G401.6 (cell line): ENCODE data around the gene CNBP.
"Not testable (repeated sequence)": the region's sequence is repeated elsewhere in the genome, so short reads cannot be mapped to it uniquely, and the experiment has no call there.

Experiments
- FAIRE-seq: peaks from 2 replicates; lab custom pipeline; 2012; peaks lifted over from hg19 to GRCh38; lab: Jason Lieb, UNC

The CNBP gene

DNA sequence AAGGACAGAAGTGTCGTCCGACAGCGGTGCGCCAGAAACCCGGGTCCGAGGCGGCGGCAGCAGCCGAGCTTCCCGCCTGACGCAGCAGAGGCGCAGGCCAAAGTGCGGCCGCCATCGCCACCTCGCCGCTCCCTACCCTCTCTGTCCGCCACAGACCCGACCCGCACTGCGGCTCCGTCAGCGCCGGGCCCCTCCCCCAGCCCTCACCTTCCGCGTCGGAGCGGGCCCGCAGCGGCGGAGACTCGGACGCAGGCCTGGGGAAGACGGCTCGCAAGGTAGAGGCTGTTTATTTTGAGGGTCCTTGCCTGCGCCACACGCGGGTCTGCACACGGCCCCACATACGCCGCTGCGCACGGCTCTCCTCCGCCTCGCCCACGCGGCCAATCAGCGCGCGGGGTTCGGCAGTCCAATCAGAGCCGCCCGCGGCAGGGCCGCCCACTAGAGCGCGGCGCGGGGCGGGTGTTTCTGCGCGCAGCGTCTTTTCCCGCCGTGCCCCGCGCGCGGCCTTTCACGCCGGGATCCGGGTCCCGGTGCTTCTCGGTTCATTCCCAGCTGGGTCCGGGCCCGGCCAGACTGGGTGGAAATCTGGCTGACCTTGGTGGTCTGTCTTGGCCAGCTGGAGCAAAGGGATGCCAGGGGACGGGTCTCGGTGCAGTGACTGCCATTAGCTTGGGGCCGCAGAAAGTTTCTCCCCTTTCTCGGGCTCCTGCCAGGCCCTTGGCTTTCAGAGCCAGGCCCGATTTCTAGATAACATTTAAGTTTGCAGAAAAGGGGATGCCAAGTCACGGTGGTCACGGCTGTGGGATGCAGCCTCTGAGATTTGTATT, at the start of gene CNBP:
Gene CNBP, minus strand, starts transcription at position 328 of the 827 bp plus-strand sequence. CDS start 12,139 bp downstream, outside the sequence.
- no peak for FAIRE-seq

DNA sequence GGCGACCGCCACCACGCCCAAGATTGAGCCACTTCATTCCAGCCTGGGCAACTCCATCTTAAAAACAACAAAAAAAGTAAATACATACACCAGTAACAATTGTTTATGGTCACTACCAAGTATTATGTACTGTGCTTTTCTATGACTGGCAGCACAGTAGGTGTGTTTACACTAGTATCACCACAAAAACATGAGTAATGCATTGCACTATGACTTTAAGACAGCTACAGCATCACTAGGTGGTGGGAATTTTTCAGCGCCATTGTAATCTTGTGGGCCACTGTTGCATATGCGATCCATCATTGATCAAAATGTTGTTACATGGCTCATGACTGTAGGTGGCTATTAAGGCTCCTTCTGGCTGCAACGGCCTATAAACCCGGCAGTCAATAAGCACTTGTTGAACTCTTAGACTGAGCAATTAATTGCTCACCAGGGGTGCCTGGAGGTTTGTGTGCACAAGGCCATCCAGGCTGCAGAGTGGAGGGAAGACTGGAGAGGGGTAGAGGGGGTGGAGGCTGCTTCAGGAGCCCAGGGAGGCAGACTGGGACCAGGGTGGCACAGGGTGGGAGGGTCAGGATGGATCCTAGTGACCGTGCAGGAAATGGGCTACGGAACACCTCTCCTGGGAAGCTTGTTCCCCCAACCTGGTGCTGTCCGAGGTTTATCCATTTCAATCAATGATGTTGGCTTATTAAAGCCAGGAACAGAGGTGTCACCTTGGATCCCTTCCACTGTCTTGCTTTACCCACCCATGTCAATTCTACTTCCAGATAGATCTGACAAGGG, 47.8 kb upstream of the CNBP start:
- FAIRE-seq = no peak

DNA sequence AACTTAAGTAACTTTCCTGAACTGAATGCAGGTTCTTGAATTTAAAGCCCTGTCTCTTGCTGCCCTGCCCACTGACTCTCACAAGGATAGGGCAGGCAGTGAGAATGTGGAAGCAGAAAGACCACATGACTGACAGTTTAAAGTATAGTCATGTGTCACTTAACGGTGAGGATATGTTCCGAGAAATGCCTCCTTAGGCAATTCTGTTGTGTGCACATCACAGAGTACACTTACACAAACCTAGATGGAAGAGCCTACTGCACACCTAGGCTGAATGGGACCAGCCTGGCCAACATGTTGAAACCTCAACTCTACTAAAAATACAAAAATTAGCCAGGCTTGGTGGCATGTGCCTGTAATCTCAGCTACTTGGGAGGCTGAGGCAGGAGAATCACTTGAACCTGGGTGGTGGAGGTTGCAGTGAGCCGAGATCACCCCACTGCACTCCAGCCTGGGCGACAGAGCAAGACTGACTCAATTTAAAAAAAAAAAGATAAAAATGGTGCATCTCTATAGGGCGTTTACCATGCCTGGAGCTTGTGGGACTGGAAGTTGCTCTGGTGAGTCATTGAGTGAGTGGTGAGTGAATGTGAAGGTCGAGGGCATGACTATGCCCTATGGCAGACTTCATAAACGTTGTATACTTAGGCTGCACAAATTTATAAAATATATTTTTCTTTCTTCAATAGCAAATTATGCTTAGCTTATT, 46.8 kb upstream of the CNBP start:
- FAIRE-seq = no peak

DNA sequence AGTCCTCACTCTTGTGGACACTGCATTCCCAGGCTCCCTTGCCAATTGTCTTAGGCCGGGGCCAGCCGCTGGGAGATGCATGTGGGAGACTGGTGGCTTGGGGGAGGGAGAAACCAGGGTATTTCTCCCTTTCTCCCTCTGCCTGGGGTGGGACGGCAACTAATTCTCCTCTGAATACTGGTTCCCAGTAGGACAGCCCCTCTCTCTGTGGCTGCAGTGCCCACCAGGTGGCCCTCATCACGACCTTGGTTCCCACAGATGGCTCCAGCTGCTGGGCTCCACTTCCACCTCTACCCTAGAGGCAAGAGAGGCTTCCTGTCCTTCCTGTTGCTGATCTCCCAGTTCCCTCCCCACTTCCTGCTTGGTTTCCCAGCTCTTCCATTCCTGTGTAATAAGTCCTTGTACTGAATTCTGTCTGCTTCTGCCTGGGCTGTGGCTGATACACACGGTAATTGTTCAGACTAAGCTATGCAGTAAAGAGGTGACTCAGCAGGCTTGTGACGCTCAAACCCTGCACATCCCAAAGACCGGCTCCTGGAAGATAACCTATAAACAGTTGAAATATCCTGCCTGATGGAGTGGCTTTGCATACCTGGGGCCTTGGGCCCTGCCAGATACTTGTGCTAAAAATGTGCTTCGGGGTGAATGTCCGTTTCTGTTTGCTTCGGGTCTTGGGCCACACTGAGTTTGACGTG, 45.3 kb upstream of the CNBP start:
- FAIRE-seq = no peak

DNA sequence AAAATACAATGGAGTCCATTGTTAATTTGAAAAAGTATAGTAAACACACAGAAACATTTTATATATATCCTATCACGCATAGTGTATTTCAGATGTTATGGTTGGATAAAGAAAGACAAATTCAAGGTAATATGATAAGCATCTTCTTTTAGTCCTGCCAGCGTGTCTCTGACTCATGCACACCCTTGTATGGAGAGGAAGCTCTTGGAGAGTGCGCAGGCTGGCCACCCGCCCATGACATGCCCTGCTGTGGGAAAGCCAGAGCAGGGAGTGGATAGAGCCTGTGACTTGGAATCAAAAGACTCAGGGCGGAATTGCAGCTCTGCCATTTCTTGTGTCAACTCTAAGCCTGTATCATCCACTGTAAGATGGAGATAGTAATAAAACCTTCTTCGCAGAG, 42.7 kb upstream of the CNBP start:
- no peak for FAIRE-seq

DNA sequence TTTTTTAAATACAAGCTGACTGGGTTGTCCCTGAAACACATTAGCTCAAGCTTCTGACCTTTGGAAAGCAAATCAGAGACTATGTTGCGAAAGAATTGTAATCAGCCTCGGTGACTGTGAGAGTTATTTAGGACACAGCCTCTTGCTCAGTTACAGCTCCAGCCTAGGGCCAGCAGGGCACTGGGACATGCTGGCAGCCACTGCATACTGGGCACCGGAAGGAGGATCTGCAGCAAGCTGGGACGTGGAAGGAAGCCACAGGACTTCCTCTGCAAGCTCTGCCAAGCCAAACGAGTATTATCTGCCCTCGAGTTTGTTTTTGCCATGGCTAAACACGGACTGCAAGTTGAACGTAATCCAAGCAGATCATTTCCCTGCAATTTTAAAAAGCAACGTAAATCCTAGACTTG, 41.3 kb upstream of the CNBP start:
- FAIRE-seq = no peak

DNA sequence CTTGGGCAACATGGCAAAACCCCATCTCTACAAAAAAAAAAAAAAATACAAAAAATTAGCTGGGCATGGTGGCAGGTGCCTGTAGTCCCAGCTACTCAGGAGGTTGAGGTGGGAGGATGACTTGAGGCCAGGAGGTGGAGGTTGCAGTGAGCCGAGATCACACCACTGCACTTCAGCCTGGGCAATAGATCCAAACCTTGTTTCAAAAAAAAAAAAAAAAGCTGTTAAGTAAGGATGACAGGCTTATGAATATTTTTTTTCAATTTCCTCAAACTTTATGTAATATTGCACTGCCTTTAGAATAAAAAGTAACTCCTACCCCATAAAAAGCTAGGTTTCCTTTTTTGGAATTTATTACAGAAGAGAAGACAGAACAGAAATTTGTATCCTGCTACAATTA, 40.7 kb upstream of the CNBP start:
- not testable (repeated sequence) for FAIRE-seq

DNA sequence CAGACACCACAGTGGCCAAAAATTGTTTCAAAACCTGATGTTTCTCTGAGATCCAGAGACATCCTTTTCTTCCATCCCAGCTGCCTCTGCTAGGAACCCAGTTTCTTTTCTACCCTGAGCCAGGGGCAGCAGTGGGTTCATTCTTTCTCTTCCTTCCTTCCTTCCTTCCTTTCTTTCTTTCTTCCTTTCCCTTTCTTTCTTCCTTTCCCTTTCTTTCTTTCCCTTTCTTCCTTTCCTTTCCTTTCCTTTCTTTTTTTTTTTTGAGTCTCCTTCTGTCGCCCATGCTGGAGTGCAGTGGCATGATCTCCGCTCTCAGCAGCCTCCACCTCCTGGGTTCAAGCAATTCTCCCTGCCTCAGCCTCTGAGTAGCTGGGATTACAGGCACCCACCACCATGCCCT, 35.0 kb upstream of the CNBP start:
- FAIRE-seq = no peak

DNA sequence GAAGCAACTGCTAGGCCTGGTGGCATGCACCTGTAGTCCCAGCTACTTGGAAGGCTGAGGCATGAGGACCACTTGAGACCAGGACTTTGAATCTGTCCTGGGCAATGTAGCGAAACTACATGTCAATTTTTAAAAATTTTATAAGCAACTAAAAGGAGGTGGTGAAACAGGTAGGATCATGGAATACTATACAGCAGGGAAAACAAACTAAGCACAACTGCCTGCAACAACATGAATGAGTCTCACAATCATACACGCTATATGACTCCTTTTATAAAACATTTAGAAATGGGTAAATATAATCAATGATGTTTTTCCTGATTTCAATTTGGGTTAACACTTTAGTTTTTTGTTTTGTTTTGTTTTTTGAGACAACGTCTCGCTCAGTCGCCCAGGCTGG, 29.5 kb upstream of the CNBP start:
- no peak for FAIRE-seq

DNA sequence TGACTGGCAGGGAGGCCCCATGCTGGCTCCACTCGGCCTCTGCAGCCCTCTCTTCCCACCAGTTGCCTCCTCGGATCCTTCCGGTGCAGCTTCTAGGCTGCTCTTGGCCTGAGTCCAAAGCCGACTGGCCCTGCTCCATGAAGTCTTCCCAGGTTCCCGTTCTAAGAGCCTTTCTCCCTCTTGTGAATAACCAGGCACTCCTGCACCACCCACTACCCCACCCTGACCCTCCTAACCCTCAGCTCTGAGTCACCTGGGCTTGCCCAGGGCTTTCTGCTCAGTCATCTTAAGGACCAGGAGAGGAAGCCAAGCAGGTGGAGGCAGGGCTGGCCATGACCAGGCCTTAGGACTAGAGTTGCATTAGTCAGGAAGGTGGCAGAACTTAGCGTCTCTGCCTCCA, 28.1 kb upstream of the CNBP start:
- no peak for FAIRE-seq

DNA sequence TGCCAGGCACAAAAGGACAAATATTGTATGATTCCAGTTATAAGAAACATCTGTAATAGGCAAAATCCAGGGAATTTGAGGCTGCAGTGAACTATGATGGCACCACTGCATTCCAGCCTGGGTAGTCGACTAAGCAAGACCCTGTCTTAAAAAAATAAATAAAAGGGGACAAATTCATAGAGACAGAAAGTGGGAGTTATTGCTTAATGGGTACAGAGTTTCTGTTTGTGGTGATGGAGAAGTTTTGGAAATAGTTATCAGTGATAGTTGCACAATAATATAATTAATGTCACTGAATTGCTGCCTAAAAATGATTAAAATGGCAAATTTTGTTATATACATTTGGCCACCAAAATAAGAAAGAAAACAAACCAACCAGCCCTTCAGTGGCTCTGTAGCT, 27.6 kb upstream of the CNBP start:
- no peak for FAIRE-seq

DNA sequence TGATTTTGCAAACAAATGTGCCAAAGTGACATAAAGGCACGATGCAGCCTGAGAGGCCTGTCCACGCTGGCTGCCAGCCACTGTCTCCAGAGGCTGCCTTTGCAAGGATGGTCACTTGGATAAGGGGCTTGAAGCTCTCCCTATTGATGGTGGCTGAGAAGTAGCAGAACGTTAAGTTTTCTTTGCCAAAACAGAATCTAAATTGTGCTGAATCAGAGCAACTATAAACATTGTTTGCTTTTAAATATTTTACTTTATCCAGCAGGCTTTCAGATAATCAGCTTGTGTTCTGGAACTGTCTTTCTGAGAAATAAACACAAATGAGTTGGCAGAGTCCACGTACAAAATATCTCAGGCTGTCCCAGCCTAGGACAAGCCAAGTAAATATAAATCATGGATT, 23.8 kb upstream of the CNBP start:
- FAIRE-seq = no peak

DNA sequence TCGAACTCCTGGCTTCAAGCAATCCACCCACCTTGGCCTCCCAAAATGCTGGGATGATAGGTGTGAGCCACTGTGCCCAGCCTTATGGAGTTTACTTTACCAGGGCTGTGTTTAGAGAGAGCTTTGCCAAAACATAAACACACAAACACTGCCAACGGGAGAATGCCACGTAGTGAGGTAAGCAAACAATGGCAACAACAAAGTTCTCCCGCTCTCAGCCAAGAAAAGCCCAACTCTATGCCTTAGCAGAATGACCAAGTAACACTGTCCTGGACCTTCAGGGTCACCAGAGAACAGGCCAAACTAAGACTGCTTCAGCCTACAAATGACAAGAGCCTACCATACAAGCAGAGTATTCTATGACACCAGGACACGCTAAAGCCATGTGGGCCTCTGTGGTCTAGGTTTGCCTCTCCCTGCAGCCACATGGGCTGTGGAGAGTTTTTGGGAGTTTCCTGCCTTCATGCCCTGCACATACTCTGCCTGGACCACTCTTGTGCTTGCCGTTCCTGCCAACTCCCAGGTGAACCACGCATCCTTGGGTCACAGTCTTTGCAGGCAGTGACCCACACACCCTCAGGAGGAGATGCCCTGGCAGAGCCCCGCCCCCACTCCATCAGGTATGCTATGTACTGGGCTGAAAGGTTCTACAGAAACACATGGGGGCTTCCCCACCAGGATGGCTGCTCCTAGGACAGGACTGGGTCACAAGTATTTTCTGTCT, 21.6 kb upstream of the CNBP start:
- no peak for FAIRE-seq

DNA sequence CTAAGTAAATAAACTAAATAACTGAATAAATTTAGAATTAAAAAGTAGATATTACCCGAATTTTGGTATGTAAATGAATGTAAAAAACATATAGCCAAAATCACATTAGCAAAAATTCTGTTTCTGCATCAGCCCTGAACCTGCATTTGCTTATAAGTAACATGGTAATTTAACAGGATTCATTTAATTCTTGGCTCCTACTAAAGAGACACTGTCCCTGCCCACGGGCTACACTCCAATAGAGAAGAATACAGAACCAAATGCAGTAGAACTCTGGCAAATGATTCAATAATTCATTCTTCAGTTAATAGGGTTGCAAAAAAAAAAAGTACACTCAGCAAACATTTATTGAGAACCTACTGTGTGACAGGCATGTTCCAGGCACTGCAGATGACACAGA, 20.8 kb upstream of the CNBP start:
- no peak for FAIRE-seq

DNA sequence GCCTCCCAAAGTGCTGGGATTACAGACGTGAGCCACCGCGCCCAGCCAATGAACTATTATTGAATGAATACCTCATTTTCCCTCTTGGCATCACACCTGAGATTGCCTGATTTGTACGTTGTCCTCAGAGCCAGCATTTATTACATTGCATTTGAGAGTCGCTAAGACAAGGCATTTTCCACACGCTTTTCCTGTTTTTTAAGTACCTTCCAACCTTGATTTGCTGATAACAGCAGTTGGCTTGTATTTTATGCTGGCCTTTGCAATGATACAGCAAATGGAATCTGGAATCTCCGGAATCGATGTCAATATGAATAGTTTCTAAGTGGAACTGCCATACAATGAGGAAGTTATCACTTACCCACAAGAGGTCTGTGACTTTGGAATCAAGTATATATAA, 15.7 kb upstream of the CNBP start:
- no peak for FAIRE-seq

DNA sequence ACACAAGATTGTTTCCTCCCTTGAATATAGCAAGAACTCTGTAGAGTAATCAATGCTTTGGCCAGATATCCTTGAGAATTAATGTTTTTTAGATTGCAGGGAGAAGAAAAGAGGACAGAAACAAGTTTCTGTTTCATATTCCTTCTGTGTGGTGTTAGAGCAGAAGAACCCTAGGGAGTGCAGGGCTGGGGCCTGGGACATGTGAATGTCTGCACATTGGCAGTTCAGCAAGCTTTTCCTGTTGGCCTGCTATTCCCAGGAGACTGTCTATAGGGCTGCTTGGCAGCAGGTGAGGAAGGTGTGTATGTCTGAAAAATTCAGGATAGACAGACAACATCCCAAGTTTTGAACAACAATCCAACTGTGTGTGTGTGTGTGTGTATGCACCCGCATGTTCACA, 13.6 kb upstream of the CNBP start:
- FAIRE-seq = no peak

DNA sequence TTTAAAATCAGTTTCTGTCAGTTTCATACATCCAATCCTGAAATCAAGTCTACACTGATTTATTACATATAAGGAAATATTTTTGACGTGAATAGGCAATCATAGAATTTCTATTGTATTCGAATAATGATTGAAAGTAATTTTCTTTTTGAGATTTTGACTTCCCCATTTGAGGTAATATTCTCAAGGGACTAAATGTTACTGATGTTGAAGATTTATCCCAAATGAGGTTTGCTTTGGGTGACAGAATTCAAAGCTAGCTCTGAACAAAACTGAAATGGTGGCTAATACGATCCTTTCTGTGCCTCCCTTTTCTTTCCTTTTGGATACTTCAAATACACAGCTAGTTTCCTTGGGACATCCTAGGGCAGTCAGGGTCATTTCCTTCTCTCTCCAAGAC, 12.9 kb upstream of the CNBP start:
- no peak for FAIRE-seq

DNA sequence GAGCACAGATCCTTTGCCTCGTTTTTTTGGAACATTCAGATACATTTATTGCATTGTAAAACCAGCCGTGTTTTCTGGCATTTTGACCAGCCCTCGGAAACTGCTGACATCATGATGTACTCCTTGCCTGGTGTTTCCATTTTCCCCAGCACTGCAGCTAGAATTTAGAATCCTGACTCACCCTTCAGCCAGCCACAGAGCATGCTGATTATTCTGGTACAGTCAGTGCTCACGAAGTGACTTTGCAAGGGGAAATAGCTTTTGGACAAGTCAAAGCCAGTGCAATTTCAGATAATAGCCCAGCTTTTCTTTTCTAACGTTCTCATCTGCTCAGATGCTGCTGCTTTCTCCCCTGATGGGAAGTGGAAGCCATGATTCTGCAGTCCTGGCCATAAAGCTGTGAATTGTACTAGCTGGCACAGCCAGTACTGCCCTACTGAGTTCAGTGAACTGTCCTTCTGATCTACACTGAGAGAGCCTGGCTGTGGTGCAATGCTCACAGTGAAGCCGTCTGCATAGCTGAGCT, 12.1 kb upstream of the CNBP start:
- FAIRE-seq = peak; percentile 89

DNA sequence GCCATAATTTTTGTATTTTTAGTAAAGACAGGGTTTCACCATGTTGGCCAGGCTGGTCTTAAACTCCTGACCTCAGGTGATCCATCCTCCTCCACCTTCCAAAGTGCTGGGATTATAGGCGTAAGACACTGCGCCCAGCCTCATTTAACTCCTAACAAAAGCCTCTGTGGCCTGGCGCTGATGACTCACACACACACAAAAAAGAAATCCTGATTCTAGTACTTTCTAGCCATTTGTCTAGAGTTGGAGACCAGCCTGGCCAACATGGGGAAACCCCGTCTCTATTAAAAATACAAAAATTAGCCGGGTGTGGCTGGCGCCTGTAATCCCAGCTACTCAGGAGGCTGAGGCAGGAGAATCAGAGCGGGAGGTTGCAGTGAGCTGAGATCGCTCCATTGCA, 6.1 kb upstream of the CNBP start:
- FAIRE-seq = not testable (repeated sequence)

DNA sequence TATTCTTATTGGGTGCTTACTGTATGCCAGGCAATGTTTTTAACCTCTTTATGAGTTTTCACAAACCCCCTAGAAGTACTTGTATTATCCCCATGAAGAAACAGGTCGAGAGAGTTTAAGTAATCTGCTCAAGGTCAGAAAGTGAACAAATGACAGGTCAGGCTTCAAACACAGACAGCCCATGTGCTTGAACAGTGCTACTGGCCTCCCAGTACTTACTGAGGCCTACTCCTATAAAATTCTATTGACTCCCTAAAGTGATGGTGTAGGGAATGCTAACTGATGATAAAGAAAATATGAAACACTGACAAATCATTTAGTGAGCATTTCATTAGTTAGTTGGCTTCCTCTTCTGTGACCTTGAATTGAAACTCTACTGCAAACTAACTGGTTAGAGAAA, 4.2 kb upstream of the CNBP start:
- no peak for FAIRE-seq

DNA sequence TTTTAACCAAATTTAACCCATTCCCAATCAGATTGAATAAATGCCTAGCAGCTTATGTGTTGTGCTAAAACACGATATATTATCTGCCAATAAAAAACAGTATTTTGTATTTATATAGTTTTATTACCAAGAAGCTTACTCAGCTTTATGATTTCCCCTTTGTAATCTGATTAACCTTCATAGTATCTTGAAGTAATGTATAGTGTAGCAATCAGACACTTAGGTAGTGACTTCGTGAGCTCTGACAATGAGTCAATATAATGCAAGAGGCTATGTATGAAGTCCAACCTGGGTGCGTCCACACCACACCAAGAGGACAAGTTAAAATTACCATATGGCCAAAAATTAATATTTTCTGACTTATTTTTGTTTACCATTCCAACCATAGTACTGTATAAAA, 2.1 kb upstream of the CNBP start:
- no peak for FAIRE-seq
